HG02610 (cell line): ENCODE measurements around the gene HOXA7.

Experiments used
- ATAC-seq: cut with Tn5 transposase; IDR thresholded peaks from one replicate; pipeline ENCODE4 v1.9.1; 2021; ENCODE audit warnings: mild to moderate bottlenecking, moderate library complexity; ENCODE audit not compliant: unreplicated experiment

HOXA7 gene

DNA sequence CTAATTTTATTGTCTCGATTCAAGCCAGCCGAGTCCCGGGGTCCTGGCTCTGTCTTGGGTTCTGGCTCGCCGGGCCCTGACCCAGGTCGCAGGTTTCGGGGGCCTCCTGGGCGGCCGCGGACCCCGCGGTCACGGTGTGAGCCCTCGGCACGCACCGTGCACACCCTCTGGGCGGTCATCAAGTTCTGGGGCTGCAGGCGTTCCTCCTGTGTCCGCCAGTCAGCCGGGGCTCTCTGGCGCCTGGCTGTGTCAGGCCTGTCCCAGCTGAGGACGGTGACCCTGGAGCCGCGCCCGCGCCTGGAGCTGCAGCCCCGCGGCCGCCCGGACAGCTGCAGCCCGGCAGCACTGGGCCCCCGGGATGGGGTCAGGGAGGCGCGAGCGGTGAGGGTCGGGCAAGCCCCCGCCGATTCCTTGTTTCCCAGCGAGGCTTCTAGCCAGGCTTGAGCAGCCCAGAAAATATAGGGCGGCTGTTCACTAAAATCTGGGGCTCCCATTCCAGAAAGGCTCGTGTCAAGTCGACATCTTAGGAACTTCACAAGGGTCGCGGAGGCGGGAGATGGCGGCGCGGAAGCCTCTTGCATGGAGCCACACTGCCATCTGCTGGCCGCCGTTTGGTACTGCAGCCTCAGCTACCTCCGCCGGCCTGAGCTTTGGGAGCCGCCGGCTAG, 4.2 kb upstream of the HOXA7 start:
- peak; percentile 44 for ATAC-seq

DNA sequence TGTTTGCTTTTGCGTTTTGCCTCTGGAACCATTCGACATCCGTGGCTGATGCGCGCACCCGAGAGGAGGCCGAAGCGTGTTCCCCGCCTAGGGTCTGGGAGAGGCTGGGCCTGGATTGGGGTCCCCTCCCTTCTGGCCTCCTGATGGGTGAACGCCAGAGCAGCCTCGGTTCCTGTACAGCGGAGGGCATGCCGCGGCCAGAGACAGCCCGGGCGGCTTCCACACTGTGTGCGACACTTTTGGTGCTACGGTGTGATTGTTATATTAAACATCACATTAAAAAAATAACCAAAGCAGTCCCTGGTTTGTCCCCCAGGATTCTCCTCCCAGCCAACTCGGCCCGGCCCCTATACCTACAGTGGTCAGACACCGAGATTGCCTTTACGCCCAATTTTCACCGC, 3.7 kb upstream of the HOXA7 start:
- no peak for ATAC-seq

DNA sequence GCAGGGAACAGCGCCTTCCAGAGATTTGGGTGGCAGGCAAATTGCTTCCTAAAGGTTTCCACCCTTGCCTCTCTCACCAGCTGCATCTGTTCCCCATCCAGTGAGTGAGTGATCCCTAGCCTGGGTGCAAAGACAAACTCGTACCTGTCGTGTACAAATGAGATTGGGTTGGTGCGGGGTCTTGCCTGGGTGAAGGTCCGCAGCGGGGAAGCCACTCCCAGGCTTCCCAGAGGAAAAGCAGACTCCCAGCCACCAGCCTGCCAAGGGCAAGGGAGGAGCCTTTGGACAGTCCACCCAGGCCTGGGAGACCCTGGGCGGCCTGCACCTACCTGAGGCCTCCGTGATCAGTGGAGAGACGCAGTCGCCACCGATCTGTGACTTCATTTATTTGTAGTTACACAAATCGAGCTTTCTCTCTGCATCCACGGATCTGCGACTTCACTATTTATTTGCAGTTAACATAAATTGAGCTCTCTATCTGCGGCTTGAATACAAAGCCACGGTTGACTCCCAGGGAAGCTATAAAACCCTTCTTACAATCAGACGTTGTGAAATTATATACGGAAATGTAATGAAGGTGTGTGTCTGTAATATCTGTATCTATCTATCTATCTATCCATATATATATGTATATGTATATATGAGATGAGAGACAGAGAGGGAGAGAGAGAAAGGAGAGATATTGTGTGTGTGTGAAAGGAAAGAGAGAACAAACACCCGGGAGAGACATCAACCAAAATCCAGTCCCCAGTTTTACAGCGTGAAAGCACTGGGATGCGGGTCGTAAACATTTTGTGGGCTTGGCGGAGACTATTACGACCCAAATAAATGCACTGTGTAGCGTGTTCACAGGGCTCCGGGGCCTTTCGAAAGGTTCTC, 3.0 kb upstream of the HOXA7 start:
- ATAC-seq = no peak

DNA sequence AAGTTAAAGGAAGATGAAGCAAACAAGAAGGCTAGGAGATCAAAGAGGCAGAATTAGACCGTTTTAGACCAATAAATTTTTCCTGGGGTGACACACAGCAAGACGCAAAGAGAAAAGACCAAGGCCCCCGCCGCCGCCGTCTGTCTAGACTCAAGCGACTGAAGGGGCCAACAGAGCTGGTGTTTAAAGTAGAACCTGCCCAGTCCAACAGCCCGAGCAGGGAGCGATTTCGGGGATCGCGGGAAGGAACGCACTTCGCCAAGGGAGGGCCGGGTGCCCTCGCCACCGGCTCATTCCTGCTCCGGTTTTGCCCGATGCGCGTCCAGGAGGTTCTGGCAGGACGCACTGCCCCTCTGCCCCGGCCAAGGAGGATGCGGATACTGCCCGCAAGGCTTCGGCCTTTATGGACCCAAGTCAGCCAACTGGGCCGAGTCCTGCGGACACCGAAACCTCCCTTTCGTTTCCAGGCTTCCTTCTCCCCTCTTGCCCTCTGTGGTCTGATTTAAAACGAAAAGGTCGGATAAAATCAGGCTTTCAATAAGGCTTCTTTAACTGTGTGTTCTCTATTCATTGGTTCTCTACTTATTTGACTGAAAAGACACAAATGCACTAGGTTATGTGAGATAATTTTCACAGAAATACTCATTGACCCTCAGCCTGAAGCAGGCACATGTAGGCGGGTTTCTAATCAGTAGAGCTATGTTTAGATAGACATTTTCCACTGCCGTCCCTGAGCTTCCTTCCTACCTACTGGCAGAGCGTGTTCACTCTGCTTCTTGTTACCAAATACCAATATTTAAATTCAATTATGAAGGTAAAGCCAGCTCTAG, 2.2 kb upstream of the HOXA7 start:
- ATAC-seq = no peak

DNA sequence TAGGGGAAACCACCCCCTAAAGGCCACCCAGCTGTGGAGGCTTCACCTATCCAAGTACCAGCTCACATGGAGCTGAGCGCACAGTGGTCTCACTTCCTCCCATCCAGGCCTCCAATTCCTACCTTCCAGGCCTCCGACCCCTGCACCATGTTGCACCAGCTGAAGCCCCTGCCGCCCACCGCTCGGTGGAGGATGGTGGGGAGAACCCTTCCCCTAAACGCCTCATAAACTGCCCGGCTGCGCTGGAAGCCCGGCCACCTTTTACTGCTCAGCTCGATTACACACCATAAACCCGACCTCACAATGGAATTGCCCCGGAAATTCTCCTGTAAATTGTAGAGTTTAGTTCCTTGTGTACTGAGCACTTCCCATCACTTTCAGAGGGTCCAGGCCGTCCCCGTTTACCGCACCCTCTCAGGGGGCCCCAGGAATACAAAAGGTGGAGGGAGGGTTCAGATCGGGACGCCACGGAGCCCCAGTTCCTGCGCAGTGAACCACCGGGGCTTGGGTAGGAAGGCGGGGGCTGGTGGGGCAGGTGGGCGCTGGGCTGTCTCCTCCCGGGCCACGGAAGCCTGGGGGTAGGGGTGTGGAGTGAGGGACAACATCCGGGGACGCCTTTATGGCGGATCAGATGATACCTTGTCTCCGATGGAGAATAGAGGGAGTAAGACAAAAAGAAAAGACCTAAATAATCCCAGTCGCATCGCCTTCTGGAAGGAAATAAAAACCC, 1.4 kb upstream of the HOXA7 start:
- no peak for ATAC-seq

DNA sequence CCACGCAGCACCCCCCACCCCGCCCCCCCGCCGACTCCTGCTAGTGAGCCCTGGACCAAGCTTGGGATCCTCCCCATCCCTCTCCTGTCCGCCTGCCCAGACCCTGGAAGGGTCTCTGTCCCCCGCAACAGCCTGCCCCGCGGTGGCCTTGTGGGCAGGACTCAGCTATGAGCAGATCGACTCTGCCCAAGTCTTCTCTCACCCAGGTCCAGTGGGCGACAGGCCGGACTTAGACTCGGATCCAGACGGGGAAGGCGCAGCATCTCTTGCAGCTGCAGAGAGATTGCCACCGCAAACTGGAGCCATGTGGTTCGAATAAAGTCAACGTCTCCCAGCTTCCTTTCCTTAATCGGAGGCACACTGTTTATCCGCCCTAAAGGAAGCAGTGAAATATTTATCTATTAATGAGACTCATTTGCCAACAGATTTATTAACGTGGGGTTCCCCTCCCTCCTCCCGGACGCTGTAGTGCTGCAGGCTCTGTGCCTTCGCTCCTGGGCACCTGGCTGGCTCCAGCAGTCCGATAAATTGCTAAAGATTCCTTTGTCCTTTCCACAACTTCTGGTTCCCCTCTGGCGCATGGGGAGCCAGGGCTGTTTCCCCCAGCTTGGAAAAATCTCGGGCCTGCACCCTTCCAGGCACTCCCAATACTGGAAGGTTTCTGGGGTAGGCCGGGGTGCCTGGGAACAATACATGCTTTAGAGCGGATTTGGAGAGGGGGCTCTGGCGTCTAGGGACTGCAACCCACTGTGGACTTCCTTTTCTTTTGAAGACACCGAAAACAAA, 634 bp upstream of the HOXA7 start:
- ATAC-seq = no peak

DNA sequence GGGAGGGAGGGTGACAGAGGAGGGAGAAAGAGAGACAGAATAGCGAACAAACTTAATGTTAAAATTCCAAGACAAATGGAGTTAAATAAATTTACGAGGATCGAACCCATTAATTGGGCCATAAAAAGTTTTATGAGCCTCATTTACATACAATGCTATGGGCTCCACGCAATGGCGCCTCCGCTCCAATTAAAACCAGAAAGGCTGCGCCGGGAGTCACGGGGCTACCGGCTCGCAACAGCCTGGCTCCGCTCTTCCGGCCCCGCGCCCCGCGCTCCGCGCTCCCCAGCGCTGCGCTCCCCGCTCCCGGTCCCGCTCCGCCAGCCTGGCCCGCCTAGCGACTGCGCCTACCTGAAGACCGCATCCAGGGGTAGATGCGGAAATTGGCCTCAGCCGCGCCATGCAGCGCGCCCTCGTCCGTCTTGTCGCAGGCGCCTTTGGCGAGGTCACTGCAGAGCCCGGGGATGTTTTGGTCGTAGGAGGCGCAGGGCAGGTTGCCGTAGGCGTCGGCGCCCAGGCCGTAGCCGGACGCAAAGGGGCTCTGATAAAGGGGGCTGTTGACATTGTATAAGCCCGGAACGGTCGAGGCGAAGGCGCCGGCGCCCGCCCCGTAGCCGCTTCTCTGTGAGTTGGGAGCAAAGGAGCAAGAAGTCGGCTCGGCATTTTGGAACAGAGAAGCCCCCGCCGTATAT, 513 bp downstream of the HOXA7 start:
- no peak for ATAC-seq

DNA sequence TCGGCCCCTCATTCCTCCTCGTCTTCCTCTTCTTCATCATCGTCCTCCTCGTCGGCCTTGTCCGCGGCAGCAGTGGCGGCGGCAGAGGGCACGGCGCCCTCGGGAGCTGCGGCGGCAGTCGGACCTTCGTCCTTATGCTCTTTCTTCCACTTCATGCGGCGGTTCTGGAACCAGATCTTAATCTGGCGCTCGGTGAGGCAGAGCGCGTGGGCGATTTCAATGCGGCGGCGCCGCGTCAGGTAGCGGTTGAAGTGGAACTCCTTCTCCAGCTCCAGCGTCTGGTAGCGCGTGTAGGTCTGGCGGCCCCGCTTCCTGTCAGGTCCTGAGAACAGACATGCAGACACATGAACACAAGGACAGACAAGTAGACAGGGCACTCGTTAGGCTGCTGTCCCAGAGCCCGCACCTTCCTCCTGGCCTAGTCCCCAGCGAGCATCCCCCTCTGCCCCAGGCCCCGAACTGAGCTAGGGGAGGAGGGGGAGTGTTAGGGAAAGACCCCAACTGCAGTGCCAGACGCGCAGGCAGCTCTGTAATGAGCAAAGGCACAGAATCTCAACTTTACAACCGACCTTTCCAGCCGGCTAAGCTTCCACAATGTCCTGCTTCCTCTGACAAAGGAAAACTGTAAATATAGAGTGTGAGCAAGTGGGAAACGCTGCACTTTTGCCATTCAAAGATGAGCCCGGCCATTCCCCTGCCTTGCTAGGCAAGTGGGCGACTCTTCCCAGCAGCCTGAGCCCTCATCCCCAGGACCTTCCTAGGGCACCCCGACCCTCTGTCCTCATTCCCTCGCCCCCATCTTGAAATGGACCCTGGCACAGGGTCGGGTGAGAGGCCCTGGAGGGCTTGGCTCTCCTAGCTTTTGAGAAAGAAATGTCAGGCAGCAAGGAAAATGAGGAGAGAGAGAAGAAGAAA, 1.3 kb downstream of the HOXA7 start:
- no peak for ATAC-seq

DNA sequence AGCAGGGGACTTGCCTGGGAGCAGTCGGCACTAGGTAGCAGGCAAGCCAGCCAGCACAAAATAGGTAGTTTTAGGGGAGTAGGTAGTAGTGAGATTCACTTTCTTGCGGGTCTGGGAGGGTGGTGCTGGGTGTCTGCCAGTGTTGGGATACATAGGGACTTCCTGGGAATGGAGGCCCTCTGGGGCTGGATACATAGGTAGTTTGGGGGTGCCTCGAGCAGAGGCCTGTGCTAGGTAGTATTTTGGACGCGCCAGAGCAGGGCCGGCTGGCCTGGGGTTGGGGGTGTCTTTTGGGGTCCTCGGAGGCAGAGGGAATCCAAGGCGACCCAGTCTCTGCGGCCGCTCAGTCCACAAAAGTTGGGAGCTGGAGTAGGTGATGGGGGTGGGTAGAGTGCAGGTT, 2.1 kb downstream of the HOXA7 start:
- no peak for ATAC-seq

DNA sequence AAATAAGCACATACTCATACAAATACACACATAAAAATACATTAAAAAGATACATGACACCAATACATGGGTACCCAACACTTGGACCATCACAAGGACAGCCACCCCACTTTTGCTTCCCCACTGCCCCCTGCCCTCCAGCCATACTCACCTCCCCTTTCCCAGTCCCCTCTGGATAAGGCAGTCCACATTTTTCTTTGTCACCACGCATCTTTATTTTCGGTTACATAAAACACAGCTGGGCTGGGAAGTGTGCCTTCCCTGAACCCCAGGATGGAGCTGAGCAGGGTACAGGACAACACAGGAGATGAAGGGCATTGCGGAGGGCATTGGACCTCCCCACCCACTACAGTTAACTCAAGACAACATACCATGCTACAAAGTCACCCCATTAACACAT, 2.9 kb downstream of the HOXA7 start:
- ATAC-seq = no peak

DNA sequence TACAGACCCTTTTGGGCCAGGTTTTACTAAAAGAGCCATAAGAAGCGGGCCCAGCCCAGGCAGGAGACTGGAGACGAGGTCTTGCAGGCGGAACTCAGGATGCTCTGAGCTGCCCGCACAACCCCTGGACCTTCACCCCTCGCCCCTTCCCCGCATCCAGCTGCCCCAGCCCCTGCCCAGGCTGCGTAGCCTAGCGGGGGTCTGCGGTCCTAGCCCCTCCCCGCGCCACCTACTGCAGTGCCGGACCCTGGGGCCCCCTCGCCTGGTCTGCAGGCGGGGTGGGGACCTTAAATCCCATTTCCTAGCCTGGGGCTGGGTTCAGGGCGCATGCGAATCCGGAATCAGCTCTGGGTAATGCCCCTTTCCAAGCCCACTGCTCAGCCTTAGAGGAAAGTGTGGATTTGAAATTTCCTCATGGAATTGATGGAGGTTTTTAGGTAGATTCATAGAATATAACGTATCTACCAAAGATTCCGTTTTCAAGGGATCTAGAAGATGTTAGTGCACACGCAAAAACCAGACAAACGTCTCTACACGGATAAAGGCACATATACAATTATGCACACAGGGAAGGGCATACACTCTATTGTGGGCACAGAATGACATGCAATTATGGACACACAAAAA, 3.5 kb downstream of the HOXA7 start:
- ATAC-seq = no peak

DNA sequence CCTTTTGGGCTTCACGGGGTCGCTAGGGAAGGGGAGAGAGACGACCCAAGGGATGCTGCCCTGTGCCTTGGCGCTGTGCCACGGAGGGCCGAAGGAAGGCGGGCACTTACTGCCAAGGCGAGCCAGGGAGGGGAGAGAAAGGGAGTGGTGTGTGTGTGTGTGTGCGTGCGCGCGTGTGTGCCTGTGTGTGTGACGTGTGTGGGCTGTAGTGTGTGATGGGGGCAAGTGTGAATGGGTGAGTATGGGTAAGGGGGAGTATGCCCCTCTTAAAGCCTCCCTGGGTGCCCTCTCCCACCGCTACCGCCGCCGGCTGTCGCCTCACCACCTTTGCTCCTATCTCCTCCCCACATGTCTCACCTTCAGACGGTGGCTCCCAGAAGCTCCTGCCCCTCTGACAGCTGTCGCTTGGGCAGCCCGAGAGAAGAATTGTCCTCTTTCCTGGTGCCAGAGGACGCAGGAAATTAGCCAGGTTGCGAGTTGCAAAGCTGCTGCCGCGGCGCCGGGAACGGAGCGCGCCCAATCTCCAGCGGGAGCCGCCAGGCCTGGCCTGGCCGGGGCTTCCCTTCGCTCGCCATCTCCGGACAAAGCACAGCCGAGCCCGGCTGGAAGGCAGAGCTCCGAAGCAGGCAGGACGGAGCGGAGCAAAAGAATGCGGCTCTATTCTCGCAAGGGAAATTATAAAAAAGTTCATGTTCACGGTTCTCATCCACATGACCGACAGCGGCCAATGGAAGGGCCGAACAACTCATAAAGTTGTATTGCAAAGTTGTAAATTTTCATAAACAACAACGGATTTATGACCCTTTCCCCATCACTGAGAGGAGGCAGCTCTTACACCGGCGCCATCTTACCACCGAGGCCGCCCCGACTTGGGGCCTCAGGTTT, 4.3 kb downstream of the HOXA7 start, which contains the start of gene HOXA3:
TSS of gene HOXA3 (minus strand) at position 653 of the 885 bp plus-strand sequence. CDS start 41,943 bp downstream, outside the sequence.
- no peak for ATAC-seq

DNA sequence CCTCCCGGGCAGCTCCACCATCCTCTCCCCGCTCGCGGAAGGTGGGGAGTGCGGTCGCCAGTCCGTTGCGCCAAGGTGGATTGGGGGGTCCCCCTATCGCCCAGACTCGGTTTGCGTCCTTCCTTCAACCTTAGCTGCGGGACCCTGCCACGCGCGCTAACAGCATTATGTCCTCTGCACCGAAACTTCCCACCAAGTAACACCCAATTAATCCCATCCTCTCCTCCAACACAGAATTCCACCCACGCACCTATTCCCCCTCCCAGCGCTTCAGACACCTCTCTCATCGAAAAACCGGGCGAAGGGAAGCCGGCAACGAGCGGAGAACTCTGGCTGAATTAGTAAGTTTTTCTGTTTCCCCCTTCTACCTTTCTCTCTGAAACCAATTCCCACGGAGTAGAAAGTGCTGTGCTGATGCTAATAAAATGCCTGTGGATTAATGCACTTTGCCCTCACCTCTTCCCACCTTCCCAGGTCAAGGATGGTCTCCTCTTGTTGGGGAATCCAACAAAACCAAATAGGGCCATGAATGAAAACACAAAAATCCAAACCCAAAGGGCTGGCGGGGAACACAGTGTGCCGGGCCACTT, 5.0 kb downstream of the HOXA7 start:
- no peak for ATAC-seq

DNA sequence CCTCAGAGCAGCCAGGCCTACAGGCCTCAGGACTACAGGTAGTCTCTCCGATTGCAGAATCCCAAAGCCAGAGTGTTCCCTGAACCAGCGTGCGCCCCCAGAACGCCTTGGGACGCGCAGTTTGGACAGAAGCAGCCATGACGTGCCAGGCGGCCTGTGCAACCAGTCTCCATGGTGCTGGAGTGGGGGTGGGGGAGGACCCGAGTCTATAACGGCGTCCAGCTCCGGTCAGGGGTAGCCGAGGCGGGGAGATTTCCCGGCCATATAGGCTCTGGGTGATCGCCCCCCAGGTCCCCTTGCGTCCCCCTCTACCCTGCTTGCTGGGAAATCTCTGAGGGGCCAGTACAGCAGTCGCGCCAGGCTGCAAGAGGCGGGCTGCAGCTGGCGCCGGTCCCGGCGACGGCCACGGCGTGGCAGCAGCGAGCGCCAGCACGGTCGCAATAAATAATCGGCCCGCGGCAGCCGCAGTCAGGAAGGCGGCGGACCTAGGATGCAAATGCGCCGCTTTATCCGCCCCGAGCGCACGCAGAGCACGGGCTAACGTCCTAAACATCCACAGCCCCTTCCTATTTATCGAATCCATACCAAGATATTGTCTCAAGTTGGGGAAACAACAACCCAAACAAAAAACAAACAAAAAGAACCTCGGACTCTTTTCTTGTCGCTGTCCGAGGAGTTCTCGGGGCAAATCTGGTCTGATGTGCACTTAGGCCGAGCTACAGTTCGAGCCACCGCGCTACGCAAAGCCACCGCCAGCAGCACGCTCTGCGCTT, 5.7 kb downstream of the HOXA7 start:
- ATAC-seq = peak; percentile 76

DNA sequence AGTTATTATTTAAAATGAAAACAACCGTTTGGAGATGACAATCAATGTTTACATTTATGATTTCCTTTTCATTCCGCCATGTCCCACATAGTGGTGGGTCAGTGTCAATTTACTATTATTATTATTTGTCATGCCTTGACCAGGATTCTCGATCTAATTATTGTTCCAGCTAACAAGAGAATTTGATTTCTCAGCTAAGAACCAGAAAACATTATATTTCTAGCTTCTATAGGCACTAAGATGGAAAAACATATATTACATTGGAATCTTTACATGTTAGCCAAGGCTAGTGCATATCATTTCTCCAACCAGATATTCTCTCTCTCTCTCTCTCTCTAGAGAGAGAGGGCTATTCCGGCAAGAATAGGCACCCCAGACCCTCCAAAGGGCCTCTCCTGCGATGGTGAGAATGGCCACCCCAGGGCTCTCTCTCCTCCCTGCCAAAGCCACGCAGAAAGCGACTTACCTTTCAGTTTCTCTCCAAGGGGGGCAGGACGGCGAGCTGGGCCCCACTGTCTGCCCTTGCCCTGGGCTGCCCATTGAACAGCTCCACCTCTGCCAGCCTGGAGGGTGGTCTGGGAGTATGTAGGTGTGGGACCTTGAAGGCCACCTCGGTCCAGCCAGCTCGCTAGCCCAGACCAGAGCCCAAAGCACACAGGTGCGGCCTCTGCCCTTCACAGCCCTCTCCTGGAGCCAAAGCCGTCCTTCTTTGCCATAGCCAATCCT, 6.5 kb downstream of the HOXA7 start:
- no peak for ATAC-seq
